Measurements from ENCODE around the gene PDHA1. TPM values are rescaled to one million over a fixed set of nuclear protein-coding genes. Genes with fewer than 3 reads are reported as not detected.

Gene PDHA1
- polyA plus RNA-seq, 2 of the 4 experiments (the other 2 are of a cell fraction) = 309 to 358 TPM

- TF ChIP-seq, protein P1, sequence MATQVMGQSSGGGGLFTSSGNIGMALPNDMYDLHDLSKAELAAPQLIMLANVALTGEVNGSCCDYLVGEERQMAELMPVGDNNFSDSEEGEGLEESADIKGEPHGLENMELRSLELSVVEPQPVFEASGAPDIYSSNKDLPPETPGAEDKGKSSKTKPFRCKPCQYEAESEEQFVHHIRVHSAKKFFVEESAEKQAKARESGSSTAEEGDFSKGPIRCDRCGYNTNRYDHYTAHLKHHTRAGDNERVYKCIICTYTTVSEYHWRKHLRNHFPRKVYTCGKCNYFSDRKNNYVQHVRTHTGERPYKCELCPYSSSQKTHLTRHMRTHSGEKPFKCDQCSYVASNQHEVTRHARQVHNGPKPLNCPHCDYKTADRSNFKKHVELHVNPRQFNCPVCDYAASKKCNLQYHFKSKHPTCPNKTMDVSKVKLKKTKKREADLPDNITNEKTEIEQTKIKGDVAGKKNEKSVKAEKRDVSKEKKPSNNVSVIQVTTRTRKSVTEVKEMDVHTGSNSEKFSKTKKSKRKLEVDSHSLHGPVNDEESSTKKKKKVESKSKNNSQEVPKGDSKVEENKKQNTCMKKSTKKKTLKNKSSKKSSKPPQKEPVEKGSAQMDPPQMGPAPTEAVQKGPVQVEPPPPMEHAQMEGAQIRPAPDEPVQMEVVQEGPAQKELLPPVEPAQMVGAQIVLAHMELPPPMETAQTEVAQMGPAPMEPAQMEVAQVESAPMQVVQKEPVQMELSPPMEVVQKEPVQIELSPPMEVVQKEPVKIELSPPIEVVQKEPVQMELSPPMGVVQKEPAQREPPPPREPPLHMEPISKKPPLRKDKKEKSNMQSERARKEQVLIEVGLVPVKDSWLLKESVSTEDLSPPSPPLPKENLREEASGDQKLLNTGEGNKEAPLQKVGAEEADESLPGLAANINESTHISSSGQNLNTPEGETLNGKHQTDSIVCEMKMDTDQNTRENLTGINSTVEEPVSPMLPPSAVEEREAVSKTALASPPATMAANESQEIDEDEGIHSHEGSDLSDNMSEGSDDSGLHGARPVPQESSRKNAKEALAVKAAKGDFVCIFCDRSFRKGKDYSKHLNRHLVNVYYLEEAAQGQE (IDR thresholded peaks at IDR 0.05) = no peak
- TF ChIP-seq POLR2AphosphoS2 (conservative IDR thresholded peaks at IDR 0.05; ENCODE audit: low read length) (no peak), MYC (IDR thresholded peaks at IDR 0.05; ENCODE audit: borderline replicate concordance, low read length) (no peak), GATA3 (IDR thresholded peaks at IDR 0.05; ENCODE audit: borderline replicate concordance) (no peak), KDM1A (IDR thresholded peaks at IDR 0.05; ENCODE audit: low read depth) (no peak), HDAC2 (IDR thresholded peaks at IDR 0.05) (no peak)
Observed at GRCh38 chrX:19360903-19361302, 17.2 kb downstream of the PDHA1 start (continued).

DNA sequence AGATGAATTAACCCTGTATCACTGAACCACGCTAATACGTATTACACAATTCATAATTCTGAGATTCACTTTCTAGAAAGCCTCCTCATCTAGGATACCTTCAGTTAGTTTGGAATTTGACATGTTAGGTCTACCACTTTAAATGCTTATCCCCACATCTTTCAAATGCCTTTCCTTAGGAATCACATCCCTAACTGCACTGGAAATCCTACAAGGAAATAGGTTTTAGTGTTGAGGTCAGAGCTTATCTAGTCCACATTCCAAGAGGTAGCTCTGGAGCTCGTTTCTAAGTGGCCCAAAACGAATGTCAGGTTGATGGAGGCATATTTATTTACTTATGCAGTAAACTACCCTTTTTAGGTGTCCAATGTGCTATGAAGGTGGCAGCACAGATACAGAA is 18.0 kb downstream of the PDHA1 start:
- no peak for FAIRE-seq
- ChIA-PET POLR2A (no interaction called here), CTCF (interaction anchor here (1.0 to 1.4 kb wide), 2 partner anchors 11 to 527 kb away, joined by 3 read pairs; no protein-coding TSS in a partner anchor)
- H3K4me1 ChIP-seq = no peaks in the 10 kb centered on the region
- 56% methylated on average over 4 of the region's 4 CpGs for WGBS (ENCODE audit: missing lambda C conversion rate)
- no peaks in the 10 kb centered on the region for H3K9me3 ChIP-seq
- DNase-seq (ENCODE audit: low read depth in 1 of 2, low spot score in 1 of 2) = no peak
- no peak for ATAC-seq
- TF ChIP-seq FOSL2 (IDR thresholded peaks at IDR 0.05) = no peak
- TF ChIP-seq FOSL2 (CRISPR knock-in tag; IDR thresholded peaks at IDR 0.05) = no peak
- TF ChIP-seq BHLHE40 (IDR thresholded peaks at IDR 0.05; ENCODE audit: low read depth, low read length) = no peak
- TF ChIP-seq HEYL (CRISPR knock-in tag; IDR thresholded peaks at IDR 0.05) = no peak
- no peak for TF ChIP-seq NR3C1 (IDR thresholded peaks at IDR 0.05)
- no peak for TF ChIP-seq PBX3 (IDR thresholded peaks at IDR 0.05)
- no peak for TF ChIP-seq FOXS1 (CRISPR knock-in tag; IDR thresholded peaks at IDR 0.05)
- TF ChIP-seq, protein P2, sequence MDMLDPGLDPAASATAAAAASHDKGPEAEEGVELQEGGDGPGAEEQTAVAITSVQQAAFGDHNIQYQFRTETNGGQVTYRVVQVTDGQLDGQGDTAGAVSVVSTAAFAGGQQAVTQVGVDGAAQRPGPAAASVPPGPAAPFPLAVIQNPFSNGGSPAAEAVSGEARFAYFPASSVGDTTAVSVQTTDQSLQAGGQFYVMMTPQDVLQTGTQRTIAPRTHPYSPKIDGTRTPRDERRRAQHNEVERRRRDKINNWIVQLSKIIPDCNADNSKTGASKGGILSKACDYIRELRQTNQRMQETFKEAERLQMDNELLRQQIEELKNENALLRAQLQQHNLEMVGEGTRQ (IDR thresholded peaks at IDR 0.05) = no peak
- no peak for TF ChIP-seq HOXB5 (CRISPR knock-in tag; IDR thresholded peaks at IDR 0.05)
- TF ChIP-seq NFE2L2 (conservative IDR thresholded peaks at IDR 0.05; ENCODE audit: low read length) = no peak
- TF ChIP-seq FOSB (CRISPR knock-in tag; IDR thresholded peaks at IDR 0.05) = no peak
- H3K27ac ChIP-seq = no peak overlapping the region
- no peak overlapping the region for H3K4me2 ChIP-seq
- no peak overlapping the region for H3K4me3 ChIP-seq

DNA sequence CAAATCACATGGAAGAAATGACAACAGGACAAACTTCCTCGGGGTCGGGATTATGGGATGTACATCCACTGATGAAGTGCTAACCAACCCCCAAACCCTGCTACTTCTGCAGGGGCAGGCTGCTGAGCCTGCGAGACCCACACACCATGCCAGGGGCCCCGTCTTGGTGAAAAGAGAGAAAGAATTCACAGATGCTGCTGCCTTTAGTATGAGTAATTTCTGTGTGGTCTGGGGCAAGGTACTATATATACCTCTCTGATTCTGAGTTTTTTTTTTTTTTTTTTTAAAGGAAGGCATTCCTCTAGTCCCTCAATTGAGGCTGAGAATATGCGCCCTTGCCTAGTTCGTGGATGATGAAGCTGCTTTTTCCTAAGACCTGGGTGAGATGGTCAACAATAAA is 24.8 kb downstream of the PDHA1 start:
- no peak overlapping the region for H3K27ac ChIP-seq
- no peaks in the 10 kb centered on the region for H3K4me1 ChIP-seq
- no peak for FAIRE-seq
- no peak overlapping the region for H3K4me3 ChIP-seq
- CTCF ChIA-PET = interaction anchor here (1.1 kb wide), 1 partner anchor 13 kb away, joined by 6 read pairs; no protein-coding TSS in a partner anchor
- WGBS (ENCODE audit: missing lambda C conversion rate) = 79% methylated on average over 6 of the region's 6 CpGs
- H3K9me3 ChIP-seq = no peaks in the 10 kb centered on the region
- ATAC-seq = no peak
- no peak for DNase-seq (ENCODE audit: low read depth in 1 of 2, low spot score in 1 of 2)
- POLR2A ChIA-PET = no interaction called here
- no peak overlapping the region for H3K4me2 ChIP-seq
- TF ChIP-seq ESRRA (IDR thresholded peaks at IDR 0.05; ENCODE audit: borderline replicate concordance, low read length) = no peak
- no peak for TF ChIP-seq PHF8 (IDR thresholded peaks at IDR 0.05; ENCODE audit: borderline replicate concordance, low read depth)
- TF ChIP-seq, protein P3, sequence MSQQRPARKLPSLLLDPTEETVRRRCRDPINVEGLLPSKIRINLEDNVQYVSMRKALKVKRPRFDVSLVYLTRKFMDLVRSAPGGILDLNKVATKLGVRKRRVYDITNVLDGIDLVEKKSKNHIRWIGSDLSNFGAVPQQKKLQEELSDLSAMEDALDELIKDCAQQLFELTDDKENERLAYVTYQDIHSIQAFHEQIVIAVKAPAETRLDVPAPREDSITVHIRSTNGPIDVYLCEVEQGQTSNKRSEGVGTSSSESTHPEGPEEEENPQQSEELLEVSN (IDR thresholded peaks at IDR 0.05; ENCODE audit: borderline replicate concordance, low read depth) = no peak
- TF ChIP-seq CBX2 (IDR thresholded peaks at IDR 0.05; ENCODE audit: borderline replicate concordance, low read depth) = no peak
- TF ChIP-seq EHMT2 (IDR thresholded peaks at IDR 0.05; ENCODE audit: low read depth) = no peak
- TF ChIP-seq BCL3 (IDR thresholded peaks at IDR 0.05) = no peak
- TF ChIP-seq SMC3 (IDR thresholded peaks at IDR 0.05) = no peak
- no peak for TF ChIP-seq KDM5A (IDR thresholded peaks at IDR 0.05)
- no peak for TF ChIP-seq TFCP2L1 (CRISPR knock-in tag; IDR thresholded peaks at IDR 0.05)
- TF ChIP-seq HOXA7 (CRISPR knock-in tag; IDR thresholded peaks at IDR 0.05) = no peak
- no peak for TF ChIP-seq SREBF2 (IDR thresholded peaks at IDR 0.05)
- no peak for TF ChIP-seq CHD2 (IDR thresholded peaks at IDR 0.05; ENCODE audit: low read length, partially characterized antibody)
- TF ChIP-seq CEBPB (IDR thresholded peaks at IDR 0.05) = no peak

All from A549 (cell line).